OCI-LY3 (cell line): ENCODE data around the gene WSB2.
A peak's percentile ranks its signal among the peaks of the same experiment; 100 is the strongest.

Experiments
- H2AFZ ChIP-seq: fragments of 200-600, 300-600 bp; shearing (Covaris generic); 2 replicates; pipeline ENCODE4 v1.6.0; 2014; ENCODE audit warnings: antibody characterized with exemption, low read depth, low read length
- H3K27ac ChIP-seq: fragments of 200-600, 300-600 bp; sonication (generic); 2 replicates; pipeline ENCODE4 v1.5.1; 2014; ENCODE audit warnings: mild to moderate bottlenecking, low read length, moderate library complexity, mixed read lengths
- H3K27me3 ChIP-seq: fragments of 200-600, 300-600 bp; sonication (generic); 2 replicates; pipeline ENCODE4 v1.6.1; 2014; ENCODE audit warnings: low read depth, low read length, mixed read lengths
- H3K36me3 ChIP-seq: fragments of 200-600, 300-600 bp; sonication (generic); replicated peaks from 2 replicates; pipeline ENCODE3; 2014; ENCODE audit warnings: low read depth, low read length, mixed read lengths
- H3K4me1 ChIP-seq: fragments of 300-600, 200-600 bp; sonication (generic); 2 replicates; pipeline ENCODE4 v1.6.1; 2014; ENCODE audit warnings: low read length, mixed read lengths
- H3K4me2 ChIP-seq: fragments of 200-600, 300-600 bp; sonication (generic); 2 replicates; pipeline ENCODE4 v1.6.1; 2014; ENCODE audit warnings: low read length, mixed read lengths
- H3K4me3 ChIP-seq: fragments of 300-600, 200-600 bp; sonication (generic); 2 replicates; pipeline ENCODE4 v1.5.1; 2014; ENCODE audit warnings: antibody characterized with exemption, mild to moderate bottlenecking, low read length, moderate library complexity
- H3K79me2 ChIP-seq: fragments of 300-600, 200-600 bp; shearing (Covaris generic); 2 replicates; pipeline ENCODE4 v1.6.1; 2014; ENCODE audit warnings: mild to moderate bottlenecking, low read length, mixed read lengths
- H3K9ac ChIP-seq: fragments of 300-600, 200-600 bp; shearing (Covaris generic); 2 replicates; pipeline ENCODE4 v1.6.0; 2014; ENCODE audit warnings: mild to moderate bottlenecking, low read length, moderate library complexity
- H3K9me3 ChIP-seq: fragments of 200-600, 300-600 bp; shearing (Covaris generic); 2 replicates; pipeline ENCODE4 v1.6.1; 2014; ENCODE audit warnings: low read length, mixed read lengths; ENCODE audit not compliant: insufficient read depth
- H4K20me1 ChIP-seq: fragments of 200-600, 300-600 bp; sonication (generic); 2 replicates; pipeline ENCODE4 v1.6.1; 2016; ENCODE audit warnings: low read length, mixed read lengths; ENCODE audit not compliant: insufficient read depth
- CTCF ChIP-seq: fragments of 200-600, 300-600 bp; sonication (generic); IDR thresholded peaks from 2 replicates; pipeline ENCODE4 v1.5.1; 2014; ENCODE audit warnings: antibody characterized with exemption, low read length, low read depth
- EZH2phosphoT487 ChIP-seq: fragments of 200-600 bp; shearing (Covaris generic); IDR thresholded peaks from 2 replicates; pipeline ENCODE4 v1.6.1; 2018; ENCODE audit warnings: antibody characterized with exemption, mixed run types, low read depth

Gene WSB2

GRCh38 chr12:118034429-118035189 lies 26.4 kb downstream of the WSB2 start:
- H3K4me3 ChIP-seq = peak overlapping the region; percentile 33; the same call in 1 of the 2 replicates
- H3K79me2 ChIP-seq = no peaks in the 10 kb centered on the region
- no peak overlapping the region; the same call in 1 of the 2 replicates for H3K9ac ChIP-seq
- H3K27ac ChIP-seq = peak overlapping the region; percentile 83
- peak; percentile 26 for TF ChIP-seq CTCF
- TF ChIP-seq EZH2phosphoT487 = no peak
- no peaks in the 10 kb centered on the region for H3K27me3 ChIP-seq
- peaks cover 23% of the 10 kb centered on the region for H3K4me1 ChIP-seq
- H3K9me3 ChIP-seq = no peaks in the 10 kb centered on the region
- no peak overlapping the region for H2AFZ ChIP-seq
- H3K36me3 ChIP-seq = peaks cover 72% of the 10 kb centered on the region
- H3K4me2 ChIP-seq = peak overlapping the region; percentile 52
- peaks cover 8% of the 10 kb centered on the region for H4K20me1 ChIP-seq

GRCh38 chr12:118033902-118034301 lies 27.1 kb downstream of the WSB2 start:
- Histone ChIP-seq H3K36me3 (peaks cover 72% of the 10 kb centered on the region), H3K27ac (no peak overlapping the region), H3K27me3 (no peaks in the 10 kb centered on the region), H3K4me2 (no peak overlapping the region), H3K4me3 (no peak overlapping the region), H4K20me1 (peaks cover 8% of the 10 kb centered on the region), H3K9me3 (no peaks in the 10 kb centered on the region), H3K79me2 (no peaks in the 10 kb centered on the region), H3K4me1 (peaks cover 23% of the 10 kb centered on the region), H3K9ac (no peak overlapping the region), H2AFZ (no peak overlapping the region)
- TF ChIP-seq EZH2phosphoT487 = no peak

GRCh38 chr12:118033323-118033722 lies 27.7 kb downstream of the WSB2 start:
- Histone ChIP-seq H3K27ac (no peak overlapping the region), H2AFZ (no peak overlapping the region), H3K4me2 (no peak overlapping the region), H3K9me3 (no peaks in the 10 kb centered on the region), H3K4me1 (peaks cover 23% of the 10 kb centered on the region), H3K9ac (no peak overlapping the region), H3K36me3 (peaks cover 72% of the 10 kb centered on the region), H4K20me1 (peaks cover 8% of the 10 kb centered on the region), H3K4me3 (no peak overlapping the region), H3K27me3 (no peaks in the 10 kb centered on the region), H3K79me2 (no peaks in the 10 kb centered on the region)
- TF ChIP-seq EZH2phosphoT487 (no peak), CTCF (no peak)

GRCh38 chr12:118032188-118032587 lies 28.8 kb downstream of the WSB2 start:
- Histone ChIP-seq H3K4me1 (peaks cover 23% of the 10 kb centered on the region), H2AFZ (no peak overlapping the region), H3K4me2 (no peak overlapping the region), H3K27ac (no peak overlapping the region), H3K9me3 (no peaks in the 10 kb centered on the region), H3K9ac (no peak overlapping the region), H3K79me2 (no peaks in the 10 kb centered on the region), H3K36me3 (peaks cover 68% of the 10 kb centered on the region), H4K20me1 (peaks cover 8% of the 10 kb centered on the region), H3K4me3 (no peak overlapping the region), H3K27me3 (no peaks in the 10 kb centered on the region)
- TF ChIP-seq CTCF (no peak), EZH2phosphoT487 (no peak)
